IgD-negative memory B cell (primary cell): Measurements from ENCODE around the gene HOXD13. TPM values are rescaled to one million over a fixed set of nuclear protein-coding genes. Genes with fewer than 3 reads are reported as not detected.
A peak's percentile ranks its signal among the peaks of the same experiment; 100 is the strongest.

Experiments used
- H3K27ac Mint-ChIP-seq, 3 donors: one replicate each; pipeline ENCODE4 v1.8.0; 2020 to 2022; ENCODE audit warnings: mild to moderate bottlenecking in 3 of 3, mixed read lengths in 3 of 3, moderate library complexity in 1 of 3
- H3K27me3 Mint-ChIP-seq: one replicate; pipeline ENCODE4 v1.8.0; 2021; ENCODE audit warnings: mixed read lengths
- H3K36me3 Mint-ChIP-seq: one replicate; pipeline ENCODE4 v1.8.0; 2020; ENCODE audit warnings: mild to moderate bottlenecking, mixed read lengths
- H3K4me1 Mint-ChIP-seq, 3 donors: one replicate each; pipeline ENCODE4 v1.8.0; 2020 to 2022; ENCODE audit warnings: mixed read lengths in 3 of 3, mild to moderate bottlenecking in 1 of 3
- H3K4me3 Mint-ChIP-seq, 4 donors: one replicate each; pipeline ENCODE4 v1.8.0; 2020 to 2022; ENCODE audit warnings: mild to moderate bottlenecking in 4 of 4, mixed read lengths in 4 of 4, moderate library complexity in 3 of 4
- H3K9me3 Mint-ChIP-seq, 3 donors: one replicate each; pipeline ENCODE4 v1.8.0; 2020 to 2021; ENCODE audit warnings: mixed read lengths in 3 of 3, mild to moderate bottlenecking in 1 of 3
- polyA plus RNA-seq: library from polyadenylated mRNA; unstranded; fragments of 300-500 nt; fragmentation: Illumina TruSeq; gene quantifications from one replicate; pipeline ENCODE4 v1.2.3, GENCODE V29; 2021

The HOXD13 gene
- not detected for polyA plus RNA-seq

GRCh38 chr2:176092270-176093144 lies at the start of gene HOXD13:
HOXD13 (plus strand) TSS chr2:176092721; CDS start chr2:176092891, 170 bp downstream.
- H3K27me3 Mint-ChIP-seq = peaks cover 82% of the 10 kb centered on the region
- peaks cover 7 to 22% (median 16%) of the 10 kb centered on the region in 3 donors for H3K4me1 Mint-ChIP-seq
- peak within 1 kb of the TSS; percentile 86 to 92 (median 86) for H3K27ac Mint-ChIP-seq
- no peaks in the 10 kb centered on the region for H3K36me3 Mint-ChIP-seq
- H3K4me3 Mint-ChIP-seq = peak within 1 kb of the TSS; percentile 34 to 80 (median 62)
- peaks cover 0 to 18% (median 1%) of the 10 kb centered on the region in 3 donors for H3K9me3 Mint-ChIP-seq

DNA sequence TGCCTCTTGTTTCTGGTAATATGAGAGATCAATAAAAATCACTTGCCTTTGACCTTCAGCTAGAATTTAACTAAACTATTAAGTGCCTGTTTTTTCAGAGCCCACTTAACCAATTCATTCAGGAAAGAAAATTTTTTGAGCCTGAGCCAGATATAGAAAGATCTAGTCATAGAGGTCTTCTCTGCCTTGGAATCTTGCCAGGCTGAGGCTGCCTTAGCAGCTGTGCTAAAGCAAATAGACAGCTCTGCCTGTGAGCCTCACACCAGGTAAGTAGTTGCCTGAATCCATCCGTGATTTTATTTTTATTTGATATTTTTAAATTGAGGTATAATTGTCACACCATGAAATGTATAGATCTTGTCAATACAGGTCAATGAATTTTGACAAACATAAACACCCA lies 36.1 kb upstream of the HOXD13 start:
- Mint-ChIP-seq H3K4me1 (peaks cover 0 to 1% (median 0%) of the 10 kb centered on the region in 3 donors), H3K36me3 (no peaks in the 10 kb centered on the region), H3K4me3 (no peak overlapping the region), H3K9me3 (no peaks in the 10 kb centered on the region), H3K27me3 (peaks cover 8% of the 10 kb centered on the region), H3K27ac (no peak overlapping the region)

GRCh38 chr2:176063958-176064357 lies 28.6 kb upstream of the HOXD13 start:
- Mint-ChIP-seq H3K4me1 (peaks cover 0 to 9% (median 6%) of the 10 kb centered on the region in 3 donors), H3K4me3 (no peak overlapping the region), H3K27me3 (peaks cover 32% of the 10 kb centered on the region), H3K27ac (no peak overlapping the region), H3K36me3 (no peaks in the 10 kb centered on the region), H3K9me3 (peaks cover 0 to 3% (median 0%) of the 10 kb centered on the region in 3 donors)

DNA sequence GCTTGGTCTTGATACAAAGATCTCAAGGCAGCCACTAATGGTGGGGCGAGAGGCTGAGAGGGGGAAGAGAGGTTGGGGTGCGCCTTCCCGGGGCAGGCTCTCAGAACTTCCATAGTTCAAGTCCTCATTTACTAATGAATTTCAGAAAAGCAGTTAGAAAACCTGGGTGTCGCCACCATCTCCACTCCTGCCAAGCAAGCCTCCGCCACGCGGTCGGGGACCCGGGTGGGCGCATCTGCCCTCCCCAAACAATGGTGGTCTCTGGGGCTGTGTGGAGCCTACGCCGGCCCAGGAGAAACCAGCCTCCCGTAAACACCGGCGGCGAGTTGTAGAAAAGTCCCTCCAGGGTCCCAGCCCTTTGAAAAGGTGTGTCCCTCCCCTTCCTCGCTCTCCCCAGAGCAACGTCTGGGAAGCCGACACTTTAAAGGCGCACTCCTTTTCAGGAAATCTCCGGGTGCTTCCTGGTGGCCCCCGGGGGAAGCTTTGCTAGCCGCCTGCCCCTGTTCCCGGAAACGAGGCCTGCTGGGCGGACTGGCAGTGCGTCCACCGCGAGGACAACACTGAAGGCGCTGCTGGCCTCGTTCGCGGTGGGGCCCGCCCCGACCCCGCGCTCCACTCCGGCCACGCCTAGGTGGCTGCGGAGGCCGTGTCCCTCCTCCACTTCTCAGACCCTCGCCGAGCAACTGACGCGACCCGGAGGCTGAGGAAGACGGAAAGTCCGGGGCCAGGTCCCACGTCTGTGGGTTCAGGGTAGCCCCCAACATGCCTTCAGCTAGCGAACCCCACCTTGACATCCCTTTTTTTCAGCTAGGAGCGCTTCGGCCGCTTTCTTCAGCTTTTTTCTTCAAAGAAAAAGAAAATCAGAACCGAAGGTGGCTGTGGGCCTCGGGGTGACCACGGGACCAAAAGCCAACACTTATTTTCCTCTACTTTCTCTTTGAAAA lies 25.6 kb upstream of the HOXD13 start:
- H3K36me3 Mint-ChIP-seq = no peaks in the 10 kb centered on the region
- peaks cover 0 to 7% (median 0%) of the 10 kb centered on the region in 3 donors for H3K9me3 Mint-ChIP-seq
- no peak overlapping the region for H3K27ac Mint-ChIP-seq
- H3K4me1 Mint-ChIP-seq = peaks cover 0 to 9% (median 6%) of the 10 kb centered on the region in 3 donors
- peaks cover 58% of the 10 kb centered on the region for H3K27me3 Mint-ChIP-seq
- H3K4me3 Mint-ChIP-seq = peak overlapping the region in 2 of 4 donors; percentile 23 to 84

GRCh38 chr2:176067589-176068418 lies 24.7 kb upstream of the HOXD13 start:
- H3K36me3 Mint-ChIP-seq = no peaks in the 10 kb centered on the region
- H3K27ac Mint-ChIP-seq = peak overlapping the region in 1 of 3 donors; percentile 80
- peak overlapping the region in 2 of 4 donors; percentile 23 to 84 for H3K4me3 Mint-ChIP-seq
- H3K4me1 Mint-ChIP-seq = peaks cover 0 to 9% (median 6%) of the 10 kb centered on the region in 3 donors
- H3K9me3 Mint-ChIP-seq = peaks cover 0 to 7% (median 0%) of the 10 kb centered on the region in 3 donors
- peaks cover 64% of the 10 kb centered on the region for H3K27me3 Mint-ChIP-seq

DNA sequence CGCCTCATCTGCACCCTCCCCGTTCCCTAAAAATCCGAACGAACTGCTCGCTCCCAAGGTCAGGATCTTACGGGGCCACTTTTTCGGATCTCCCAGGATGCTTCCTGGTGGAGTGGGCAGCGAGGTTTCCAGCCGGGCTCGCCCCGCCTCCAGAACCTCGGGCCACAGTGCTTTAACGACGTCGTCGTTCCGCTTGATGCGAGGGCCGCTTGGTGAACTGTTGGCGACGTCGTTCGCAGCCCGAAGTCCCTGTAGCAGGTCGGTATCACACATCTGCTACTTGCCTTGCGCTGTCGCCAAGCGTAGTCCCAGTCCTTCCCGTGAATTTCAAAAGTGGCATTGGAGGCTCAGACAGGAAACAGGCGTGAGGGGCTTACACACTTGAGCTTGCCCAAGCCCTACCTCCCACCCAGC lies 24.1 kb upstream of the HOXD13 start:
- Mint-ChIP-seq H3K27ac (no peak overlapping the region), H3K36me3 (no peaks in the 10 kb centered on the region), H3K4me1 (peaks cover 0 to 9% (median 6%) of the 10 kb centered on the region in 3 donors), H3K9me3 (peaks cover 0 to 7% (median 0%) of the 10 kb centered on the region in 3 donors), H3K27me3 (peaks cover 69% of the 10 kb centered on the region), H3K4me3 (no peak overlapping the region)

- Mint-ChIP-seq H3K4me1 (peaks cover 0 to 9% (median 6%) of the 10 kb centered on the region in 3 donors), H3K36me3 (peaks cover 1% of the 10 kb centered on the region), H3K9me3 (peaks cover 0 to 12% (median 3%) of the 10 kb centered on the region in 3 donors), H3K4me3 (no peak overlapping the region), H3K27me3 (peaks cover 81% of the 10 kb centered on the region), H3K27ac (peak overlapping the region in 1 of 3 donors; percentile 85)
Measured at GRCh38 chr2:176071330-176072291, 20.9 kb upstream of the HOXD13 start.

GRCh38 chr2:176072292-176072669 lies 20.2 kb upstream of the HOXD13 start:
- H3K4me3 Mint-ChIP-seq = no peak overlapping the region
- H3K9me3 Mint-ChIP-seq = peaks cover 0 to 12% (median 3%) of the 10 kb centered on the region in 3 donors
- peaks cover 78% of the 10 kb centered on the region for H3K27me3 Mint-ChIP-seq
- H3K27ac Mint-ChIP-seq = peak overlapping the region in 1 of 3 donors; percentile 85
- H3K4me1 Mint-ChIP-seq = peaks cover 0 to 9% (median 6%) of the 10 kb centered on the region in 3 donors
- H3K36me3 Mint-ChIP-seq = peaks cover 1% of the 10 kb centered on the region

GRCh38 chr2:176072951-176073904 lies 19.3 kb upstream of the HOXD13 start:
- Mint-ChIP-seq H3K9me3 (peaks cover 2 to 12% (median 3%) of the 10 kb centered on the region in 3 donors), H3K4me1 (peaks cover 0 to 6% (median 5%) of the 10 kb centered on the region in 3 donors), H3K4me3 (no peak overlapping the region), H3K27ac (peak overlapping the region in 2 of 3 donors; percentile 55 to 85), H3K36me3 (peaks cover 1% of the 10 kb centered on the region), H3K27me3 (peaks cover 75% of the 10 kb centered on the region)

DNA sequence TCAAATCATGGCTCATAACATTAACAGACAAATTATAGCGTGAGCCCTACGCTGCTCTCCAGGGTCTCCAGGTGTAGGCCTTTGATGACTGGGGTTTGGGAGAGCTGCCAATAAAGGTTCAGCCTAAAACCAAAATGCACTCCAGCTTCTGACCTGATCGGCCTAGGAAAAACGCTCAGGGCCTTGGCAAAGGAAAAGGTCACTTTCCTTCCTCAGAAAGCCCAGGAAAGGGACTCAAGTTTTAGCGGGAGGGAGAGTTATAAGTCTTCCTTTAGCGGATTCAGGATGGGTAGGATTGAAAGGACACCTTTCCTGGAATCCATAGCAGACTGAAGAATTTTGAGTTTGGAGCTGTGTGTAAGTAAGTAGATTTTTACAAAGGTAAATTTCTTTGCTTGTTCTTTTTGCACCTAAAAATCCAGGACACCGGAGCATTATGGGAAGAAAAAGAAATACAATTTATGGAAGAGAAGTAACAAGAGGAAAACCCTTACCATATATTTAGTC lies 17.5 kb upstream of the HOXD13 start:
- H3K9me3 Mint-ChIP-seq = peaks cover 4 to 14% (median 6%) of the 10 kb centered on the region in 3 donors
- peak overlapping the region in 2 of 3 donors; percentile 55 to 61 for H3K27ac Mint-ChIP-seq
- H3K27me3 Mint-ChIP-seq = peaks cover 67% of the 10 kb centered on the region
- peaks cover 1% of the 10 kb centered on the region for H3K36me3 Mint-ChIP-seq
- no peak overlapping the region for H3K4me3 Mint-ChIP-seq
- H3K4me1 Mint-ChIP-seq = peaks cover 0 to 6% (median 2%) of the 10 kb centered on the region in 3 donors

GRCh38 chr2:176075481-176075880 lies 17.0 kb upstream of the HOXD13 start:
- Mint-ChIP-seq H3K9me3 (peaks cover 4 to 14% (median 6%) of the 10 kb centered on the region in 3 donors), H3K36me3 (peaks cover 1% of the 10 kb centered on the region), H3K27ac (peak overlapping the region in 2 of 3 donors; percentile 0 to 61), H3K4me1 (peaks cover 0 to 6% (median 2%) of the 10 kb centered on the region in 3 donors), H3K27me3 (peaks cover 62% of the 10 kb centered on the region), H3K4me3 (peak overlapping the region in 1 of 4 donors; percentile 32)

GRCh38 chr2:176076063-176076462 lies 16.5 kb upstream of the HOXD13 start:
- H3K27me3 Mint-ChIP-seq = peaks cover 61% of the 10 kb centered on the region
- peaks cover 4 to 13% (median 6%) of the 10 kb centered on the region in 3 donors for H3K9me3 Mint-ChIP-seq
- peaks cover 1% of the 10 kb centered on the region for H3K36me3 Mint-ChIP-seq
- H3K27ac Mint-ChIP-seq = peak overlapping the region in 1 of 3 donors; percentile 61
- peaks cover 0 to 6% (median 2%) of the 10 kb centered on the region in 3 donors for H3K4me1 Mint-ChIP-seq
- H3K4me3 Mint-ChIP-seq = peak overlapping the region in 1 of 4 donors; percentile 36
